H9 (cell line): ENCODE results near the gene STRADA. TPM values are rescaled to one million over a fixed set of nuclear protein-coding genes. Genes with fewer than 3 reads are reported as not detected.

Source experiments
- DNase-seq: peaks from one replicate; pipeline ENCODE4 v3.0.0-alpha.2; 2017
- H2AFZ ChIP-seq: one replicate; pipeline ENCODE4 v1.6.1; 2013; ENCODE audit warnings: mild to moderate bottlenecking, low read length, control low read depth, moderate library complexity
- H2AK5ac ChIP-seq: 2 replicates; pipeline ENCODE4 v1.6.1; 2013; ENCODE audit warnings: low read length, control low read depth, mixed read lengths; ENCODE audit not compliant: insufficient read length
- H2BK120ac ChIP-seq: one replicate; pipeline ENCODE4 v1.6.1; 2013; ENCODE audit warnings: low read depth, mild to moderate bottlenecking, low read length, control low read depth, inconsistent platforms; ENCODE audit not compliant: poor library complexity, severe bottlenecking
- H2BK12ac ChIP-seq: 2 replicates; pipeline ENCODE4 v1.6.1; 2013; ENCODE audit warnings: low read length, control low read depth, mixed read lengths, low read depth; ENCODE audit not compliant: insufficient read length
- H2BK15ac ChIP-seq: 2 replicates; pipeline ENCODE4 v1.6.1; 2013; ENCODE audit warnings: low read depth, low read length, control low read depth
- H2BK20ac ChIP-seq: one replicate; pipeline ENCODE4 v1.6.1; 2013; ENCODE audit warnings: low read depth, mild to moderate bottlenecking, low read length, control low read depth, inconsistent platforms; ENCODE audit not compliant: poor library complexity, severe bottlenecking
- H2BK5ac ChIP-seq: 2 replicates; pipeline ENCODE4 v1.6.1; 2013; ENCODE audit warnings: low read length, control low read depth, mixed read lengths; ENCODE audit not compliant: insufficient read length
- H3K14ac ChIP-seq: 2 replicates; pipeline ENCODE4 v1.6.1; 2013; ENCODE audit warnings: low read length, control low read depth; ENCODE audit not compliant: insufficient read depth
- H3K18ac ChIP-seq: 2 replicates; pipeline ENCODE4 v1.6.1; 2013; ENCODE audit warnings: low read depth, mild to moderate bottlenecking, mixed read lengths, low read length, control low read depth; ENCODE audit not compliant: insufficient read length
- H3K23ac ChIP-seq: 2 replicates; pipeline ENCODE4 v1.6.1; 2013; ENCODE audit warnings: low read length, control low read depth, mixed read lengths, low read depth; ENCODE audit not compliant: insufficient read length
- H3K23me2 ChIP-seq: 2 replicates; pipeline ENCODE4 v1.6.1; 2013; ENCODE audit warnings: low read depth, mild to moderate bottlenecking, mixed read lengths, low read length, control low read depth; ENCODE audit not compliant: insufficient read length, poor library complexity, severe bottlenecking
- H3K27ac ChIP-seq: 2 replicates; pipeline ENCODE4 v1.5.1; 2013; ENCODE audit warnings: low read length, control low read depth, mixed read lengths, low read depth; ENCODE audit not compliant: insufficient read length
- H3K27me3 ChIP-seq: 2 replicates; pipeline ENCODE4 v1.6.1; 2013; ENCODE audit warnings: low read length, control low read depth, inconsistent platforms; ENCODE audit not compliant: insufficient read depth
- H3K4ac ChIP-seq: 2 replicates; pipeline ENCODE4 v1.6.1; 2013; ENCODE audit warnings: low read depth, mild to moderate bottlenecking, control low read depth, inconsistent platforms, low read length, moderate library complexity
- H3K4me1 ChIP-seq: 2 replicates; pipeline ENCODE4 v1.6.1; 2013; ENCODE audit warnings: low read length, control low read depth, inconsistent platforms; ENCODE audit not compliant: insufficient read depth
- H3K4me2 ChIP-seq: 2 replicates; pipeline ENCODE4 v1.6.1; 2013; ENCODE audit warnings: low read length, control low read depth, mixed read lengths; ENCODE audit not compliant: insufficient read length, insufficient read depth
- H3K56ac ChIP-seq: 2 replicates; pipeline ENCODE4 v1.6.1; 2013; ENCODE audit warnings: low read depth, mild to moderate bottlenecking, mixed read lengths, low read length, control low read depth; ENCODE audit not compliant: insufficient read length
- H3K79me1 ChIP-seq: 2 replicates; pipeline ENCODE4 v1.6.1; 2013; ENCODE audit warnings: low read depth, mild to moderate bottlenecking, moderate library complexity, low read length, control low read depth, inconsistent platforms; ENCODE audit not compliant: insufficient read depth, poor library complexity, severe bottlenecking
- H3K79me2 ChIP-seq: 2 replicates; pipeline ENCODE4 v1.6.1; 2013; ENCODE audit warnings: low read length, control low read depth, inconsistent platforms; ENCODE audit not compliant: insufficient read depth
- H3K9ac ChIP-seq: 2 replicates; pipeline ENCODE4 v1.6.1; 2013; ENCODE audit warnings: low read length, control low read depth, mixed read lengths; ENCODE audit not compliant: insufficient read length; ENCODE audit errors: extremely low read depth
- H3K9me3 ChIP-seq: one replicate; pipeline ENCODE4 v1.6.1; 2013; ENCODE audit warnings: low read depth, low read length, inconsistent platforms; ENCODE audit not compliant: control insufficient read depth
- H3T11ph ChIP-seq: one replicate; pipeline ENCODE4 v1.6.1; 2013; ENCODE audit warnings: mild to moderate bottlenecking, low read length, control low read depth, inconsistent platforms
- H4K20me1 ChIP-seq: one replicate; pipeline ENCODE4 v1.6.1; 2013; ENCODE audit not compliant: control insufficient read depth, insufficient read length, insufficient read depth
- H4K5ac ChIP-seq: 2 replicates; pipeline ENCODE4 v1.6.1; 2013; ENCODE audit warnings: low read depth, mild to moderate bottlenecking, mixed read lengths, low read length, control low read depth; ENCODE audit not compliant: insufficient read length
- H4K8ac ChIP-seq: replicated peaks from 2 replicates; pipeline ENCODE4 v1.6.1; 2013; ENCODE audit warnings: low read length, control low read depth, mixed read lengths, low read depth; ENCODE audit not compliant: insufficient read length
- H4K91ac ChIP-seq: 2 replicates; pipeline ENCODE4 v1.6.1; 2013; ENCODE audit warnings: low read depth, mild to moderate bottlenecking, moderate library complexity, mixed read lengths, low read length, control low read depth; ENCODE audit not compliant: insufficient read length
- H3K27ac Mint-ChIP-seq, 3 experiments: 2 replicates in 2 of 3; 3 replicates in 1 of 3; pipeline ENCODE4 v1.8.0; 2020 to 2021; ENCODE audit warnings: mixed read lengths in 3 of 3, mild to moderate bottlenecking in 1 of 3, moderate library complexity in 1 of 3
- H3K27me3 Mint-ChIP-seq: 2 replicates; pipeline ENCODE4 v1.8.0; 2021; ENCODE audit warnings: low read depth, mild to moderate bottlenecking, moderate library complexity, mixed read lengths
- H3K36me3 Mint-ChIP-seq, 3 experiments: 2 replicates in 2 of 3; 3 replicates in 1 of 3; pipeline ENCODE4 v1.8.0; 2020 to 2021; ENCODE audit warnings: low read depth in 3 of 3, mixed read lengths in 3 of 3; ENCODE audit not compliant: insufficient read depth in 1 of 3
- H3K4me1 Mint-ChIP-seq, 2 experiments: 2 replicates each; pipeline ENCODE4 v1.8.0; 2020; ENCODE audit warnings: mixed read lengths in 2 of 2
- H3K4me3 Mint-ChIP-seq, 2 experiments: 2 replicates in 1 of 2; 3 replicates in 1 of 2; pipeline ENCODE4 v1.8.0; 2020 to 2021; ENCODE audit warnings: mild to moderate bottlenecking in 2 of 2, mixed read lengths in 2 of 2, moderate library complexity in 1 of 2
- H3K9me3 Mint-ChIP-seq, 2 experiments: 2 replicates in 1 of 2; 3 replicates in 1 of 2; pipeline ENCODE4 v1.8.0; 2020; ENCODE audit warnings: mild to moderate bottlenecking in 2 of 2, mixed read lengths in 2 of 2, moderate library complexity in 1 of 2
- WGBS: extraction: QIAGEN DNeasy Blood & Tissue Kit; methylation state at CpG from one replicate; pipeline ENCODE4 v1.1.7; 2013; ENCODE audit warnings: missing lambda C conversion rate, low lambda C conversion rate, mixed read lengths; ENCODE audit not compliant: insufficient read length; ENCODE audit errors: extremely low coverage; 5-methylcytosine and 5-hydroxymethylcytosine counted together
- total RNA-seq: library from RNA; stranded (reverse); gene quantifications from 2 replicates; pipeline ENCODE4 v1.2.1, GENCODE V29; 2021
- TF ChIP-seq, protein P1 (sequence below): fragments of 200-600 bp; sonication (generic); conservative IDR thresholded peaks from 3 replicates; pipeline ENCODE4 v1.8.0; 2021; ENCODE audit warnings: antibody characterized with exemption, mild to moderate bottlenecking

Gene STRADA
- total RNA-seq, 1 experiment from 2014 or later: 35.0 TPM

GRCh38 chr17:63657786-63658185 is 83.8 kb downstream of the STRADA start:
- H2BK15ac ChIP-seq: no peak overlapping the region
- H2BK20ac ChIP-seq: no peak overlapping the region
- no peak overlapping the region for H3K18ac ChIP-seq
- H3K4me2 ChIP-seq: no peak overlapping the region
- no peak overlapping the region for H3K27ac ChIP-seq
- no peak overlapping the region for H2BK120ac ChIP-seq
- no peaks in the 10 kb centered on the region for H3K27me3 ChIP-seq
- H2BK5ac ChIP-seq: no peak overlapping the region
- Mint-ChIP-seq H3K27me3 (peaks cover 2% of the 10 kb centered on the region; the same call in 1 of the 2 replicates), H3K4me1 (no peaks in the 10 kb centered on the region), H3K36me3 (peaks cover 0 to 27% (median 24%) of the 10 kb centered on the region in 3 experiments), H3K4me3 (no peak overlapping the region), H3K27ac (no peak overlapping the region; a peak in 2 of 7 replicates), H3K9me3 (no peaks in the 10 kb centered on the region)
- WGBS: no CpG with 5 or more reads among the region's 3 CpGs
- H4K8ac ChIP-seq: no peak overlapping the region
- H2AK5ac ChIP-seq: no peak overlapping the region
- H3K14ac ChIP-seq: no peak overlapping the region
- no peak overlapping the region for H4K5ac ChIP-seq
- H3K79me1 ChIP-seq: no peaks in the 10 kb centered on the region
- no peaks in the 10 kb centered on the region for H3K79me2 ChIP-seq
- H4K91ac ChIP-seq: no peak overlapping the region
- no peaks in the 10 kb centered on the region for H4K20me1 ChIP-seq
- no peak for DNase-seq
- no peaks in the 10 kb centered on the region for H3K23me2 ChIP-seq
- no peak overlapping the region for H3K56ac ChIP-seq
- no peak overlapping the region for H3T11ph ChIP-seq
- no peak overlapping the region for H2AFZ ChIP-seq
- H3K9me3 ChIP-seq: no peaks in the 10 kb centered on the region
- no peak overlapping the region for H2BK12ac ChIP-seq
- no peak overlapping the region for H3K9ac ChIP-seq
- no peak overlapping the region for H3K4ac ChIP-seq
- TF ChIP-seq, protein P1, sequence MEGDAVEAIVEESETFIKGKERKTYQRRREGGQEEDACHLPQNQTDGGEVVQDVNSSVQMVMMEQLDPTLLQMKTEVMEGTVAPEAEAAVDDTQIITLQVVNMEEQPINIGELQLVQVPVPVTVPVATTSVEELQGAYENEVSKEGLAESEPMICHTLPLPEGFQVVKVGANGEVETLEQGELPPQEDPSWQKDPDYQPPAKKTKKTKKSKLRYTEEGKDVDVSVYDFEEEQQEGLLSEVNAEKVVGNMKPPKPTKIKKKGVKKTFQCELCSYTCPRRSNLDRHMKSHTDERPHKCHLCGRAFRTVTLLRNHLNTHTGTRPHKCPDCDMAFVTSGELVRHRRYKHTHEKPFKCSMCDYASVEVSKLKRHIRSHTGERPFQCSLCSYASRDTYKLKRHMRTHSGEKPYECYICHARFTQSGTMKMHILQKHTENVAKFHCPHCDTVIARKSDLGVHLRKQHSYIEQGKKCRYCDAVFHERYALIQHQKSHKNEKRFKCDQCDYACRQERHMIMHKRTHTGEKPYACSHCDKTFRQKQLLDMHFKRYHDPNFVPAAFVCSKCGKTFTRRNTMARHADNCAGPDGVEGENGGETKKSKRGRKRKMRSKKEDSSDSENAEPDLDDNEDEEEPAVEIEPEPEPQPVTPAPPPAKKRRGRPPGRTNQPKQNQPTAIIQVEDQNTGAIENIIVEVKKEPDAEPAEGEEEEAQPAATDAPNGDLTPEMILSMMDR: no peak
- H3K4me1 ChIP-seq: no peaks in the 10 kb centered on the region
- H3K23ac ChIP-seq: no peak overlapping the region
